ENCODE data around the gene SETDB1.
A peak's percentile ranks its signal among the peaks of the same experiment; 100 is the strongest.
"Not testable (repeated sequence)": the region's sequence is repeated elsewhere in the genome, so short reads cannot be mapped to it uniquely, and the experiment has no call there.

Gene SETDB1

GRCh38 chr1:150888727-150889126 is 37.4 kb upstream of the SETDB1 start:
- H3K27ac ChIP-seq = no peak overlapping the region
- H3K27me3 ChIP-seq (ENCODE audit: insufficient read depth, low read depth) = no peaks in the 10 kb centered on the region
- TF ChIP-seq, protein P1, sequence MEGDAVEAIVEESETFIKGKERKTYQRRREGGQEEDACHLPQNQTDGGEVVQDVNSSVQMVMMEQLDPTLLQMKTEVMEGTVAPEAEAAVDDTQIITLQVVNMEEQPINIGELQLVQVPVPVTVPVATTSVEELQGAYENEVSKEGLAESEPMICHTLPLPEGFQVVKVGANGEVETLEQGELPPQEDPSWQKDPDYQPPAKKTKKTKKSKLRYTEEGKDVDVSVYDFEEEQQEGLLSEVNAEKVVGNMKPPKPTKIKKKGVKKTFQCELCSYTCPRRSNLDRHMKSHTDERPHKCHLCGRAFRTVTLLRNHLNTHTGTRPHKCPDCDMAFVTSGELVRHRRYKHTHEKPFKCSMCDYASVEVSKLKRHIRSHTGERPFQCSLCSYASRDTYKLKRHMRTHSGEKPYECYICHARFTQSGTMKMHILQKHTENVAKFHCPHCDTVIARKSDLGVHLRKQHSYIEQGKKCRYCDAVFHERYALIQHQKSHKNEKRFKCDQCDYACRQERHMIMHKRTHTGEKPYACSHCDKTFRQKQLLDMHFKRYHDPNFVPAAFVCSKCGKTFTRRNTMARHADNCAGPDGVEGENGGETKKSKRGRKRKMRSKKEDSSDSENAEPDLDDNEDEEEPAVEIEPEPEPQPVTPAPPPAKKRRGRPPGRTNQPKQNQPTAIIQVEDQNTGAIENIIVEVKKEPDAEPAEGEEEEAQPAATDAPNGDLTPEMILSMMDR (conservative IDR thresholded peaks at IDR 0.05; ENCODE audit: low read depth, low read length) = no peak
- no peak overlapping the region for H3K9ac ChIP-seq
- peaks cover 21% of the 10 kb centered on the region for H3K4me1 ChIP-seq (ENCODE audit: low read depth, poor library complexity, severe bottlenecking)
- no peaks in the 10 kb centered on the region for H3K79me2 ChIP-seq (ENCODE audit: insufficient read depth, low read depth)
- H4K20me1 ChIP-seq (ENCODE audit: insufficient read depth) = no peaks in the 10 kb centered on the region
- H3K36me3 ChIP-seq (ENCODE audit: insufficient read depth) = no peaks in the 10 kb centered on the region
- no peak overlapping the region for H2AFZ ChIP-seq (ENCODE audit: low read depth)
- no peak overlapping the region for H3K4me3 ChIP-seq (IDR thresholded peaks at IDR 0.05; ENCODE audit: insufficient read depth, low read depth, low read length)
- no peak overlapping the region for H3K4me2 ChIP-seq

GRCh38 chr1:150890033-150890416 is 36.1 kb upstream of the SETDB1 start:
- Histone ChIP-seq H3K27ac (peak overlapping the region; percentile 2; the same call in 1 of the 2 replicates), H3K79me2 (ENCODE audit: insufficient read depth, low read depth) (no peaks in the 10 kb centered on the region), H3K27me3 (ENCODE audit: insufficient read depth, low read depth) (no peaks in the 10 kb centered on the region), H3K4me1 (ENCODE audit: low read depth, poor library complexity, severe bottlenecking) (peaks cover 18% of the 10 kb centered on the region), H3K4me3 (IDR thresholded peaks at IDR 0.05; ENCODE audit: insufficient read depth, low read depth, low read length) (peak overlapping the region; percentile 68), H2AFZ (ENCODE audit: low read depth) (peak overlapping the region; percentile 29; the same call in 1 of the 2 replicates), H3K36me3 (ENCODE audit: insufficient read depth) (no peaks in the 10 kb centered on the region), H3K9ac (no peak overlapping the region), H3K4me2 (peak overlapping the region; percentile 59), H4K20me1 (ENCODE audit: insufficient read depth) (no peaks in the 10 kb centered on the region)
- TF ChIP-seq, protein P1 (conservative IDR thresholded peaks at IDR 0.05; ENCODE audit: low read depth, low read length) = no peak

GRCh38 chr1:150893336-150893913 is 32.7 kb upstream of the SETDB1 start:
- TF ChIP-seq, protein P1 (conservative IDR thresholded peaks at IDR 0.05; ENCODE audit: low read depth, low read length) = no peak
- peaks cover 18% of the 10 kb centered on the region for H3K4me1 ChIP-seq (ENCODE audit: low read depth, poor library complexity, severe bottlenecking)
- H2AFZ ChIP-seq (ENCODE audit: low read depth) = no peak overlapping the region
- no peaks in the 10 kb centered on the region for H4K20me1 ChIP-seq (ENCODE audit: insufficient read depth)
- H3K4me3 ChIP-seq (IDR thresholded peaks at IDR 0.05; ENCODE audit: insufficient read depth, low read depth, low read length) = no peak overlapping the region
- no peak overlapping the region for H3K4me2 ChIP-seq
- H3K27ac ChIP-seq = no peak overlapping the region
- H3K9ac ChIP-seq = no peak overlapping the region
- no peaks in the 10 kb centered on the region for H3K36me3 ChIP-seq (ENCODE audit: insufficient read depth)
- H3K79me2 ChIP-seq (ENCODE audit: insufficient read depth, low read depth) = no peaks in the 10 kb centered on the region
- H3K27me3 ChIP-seq (ENCODE audit: insufficient read depth, low read depth) = no peaks in the 10 kb centered on the region

DNA sequence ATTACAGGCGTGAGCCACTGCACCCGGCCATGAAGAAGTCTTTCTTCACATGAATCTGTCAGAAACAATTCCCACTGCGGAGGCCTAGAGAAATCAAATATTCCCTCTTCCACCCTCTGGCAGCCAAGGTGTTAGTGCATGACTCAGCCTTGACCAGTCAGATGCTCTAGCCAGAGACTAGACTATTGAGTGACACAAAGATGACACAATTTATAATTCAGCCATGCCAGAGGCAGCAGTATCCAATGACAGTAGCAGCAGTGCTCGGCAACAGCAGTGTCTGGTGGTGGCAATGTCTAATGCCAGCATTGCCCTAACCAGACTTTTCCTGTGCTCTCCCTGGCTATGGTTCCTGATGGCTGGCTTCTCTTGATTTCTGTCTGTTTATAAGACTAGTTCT is 30.5 kb upstream of the SETDB1 start:
- Histone ChIP-seq H3K27me3 (ENCODE audit: insufficient read depth, low read depth) (no peaks in the 10 kb centered on the region), H4K20me1 (ENCODE audit: insufficient read depth) (no peaks in the 10 kb centered on the region), H3K4me3 (IDR thresholded peaks at IDR 0.05; ENCODE audit: insufficient read depth, low read depth, low read length) (no peak overlapping the region), H2AFZ (ENCODE audit: low read depth) (no peak overlapping the region), H3K79me2 (ENCODE audit: insufficient read depth, low read depth) (no peaks in the 10 kb centered on the region), H3K36me3 (ENCODE audit: insufficient read depth) (no peaks in the 10 kb centered on the region), H3K4me1 (ENCODE audit: low read depth, poor library complexity, severe bottlenecking) (peaks cover 4% of the 10 kb centered on the region), H3K9ac (no peak overlapping the region), H3K4me2 (no peak overlapping the region), H3K27ac (no peak overlapping the region)
- TF ChIP-seq, protein P1 (conservative IDR thresholded peaks at IDR 0.05; ENCODE audit: low read depth, low read length) = no peak

- H3K4me1 ChIP-seq (ENCODE audit: low read depth, poor library complexity, severe bottlenecking); H2AFZ ChIP-seq (ENCODE audit: low read depth); H3K9ac ChIP-seq; H3K27ac ChIP-seq; H3K36me3 ChIP-seq (ENCODE audit: insufficient read depth); H3K27me3 ChIP-seq (ENCODE audit: insufficient read depth, low read depth); H3K4me2 ChIP-seq; H3K79me2 ChIP-seq (ENCODE audit: insufficient read depth, low read depth); H4K20me1 ChIP-seq (ENCODE audit: insufficient read depth); H3K4me3 ChIP-seq (IDR thresholded peaks at IDR 0.05; ENCODE audit: insufficient read depth, low read depth, low read length): not testable (repeated sequence)
Observed at GRCh38 chr1:150899795-150900194, 26.4 kb upstream of the SETDB1 start.

Data from KMS-11 (cell line).